Hepatocyte (in vitro differentiated cells): ENCODE data around the gene MACROH2A1. TPM values are rescaled to one million over a fixed set of nuclear protein-coding genes. Genes with fewer than 3 reads are reported as not detected.

Source experiments
- polyA plus RNA-seq: library from polyadenylated mRNA; unstranded; fragments of >200 nt; fragmentation: Nextera tagmentation; extraction: Ambion mirVana; gene quantifications from 2 replicates; pipeline ENCODE4 v1.2.1, GENCODE V29; 2016
- small RNA-seq: library from RNA; depleted of rRNA; stranded (forward); fragments of <200 nt; gene quantifications from one replicate; pipeline ENCODE3, GENCODE V24; 2014
- total RNA-seq: library from RNA; depleted of rRNA; stranded (reverse); fragments of >200 nt; gene quantifications from 2 replicates; pipeline ENCODE4 v1.2.3, GENCODE V29; 2014

The MACROH2A1 gene
- total and polyA plus RNA-seq, 2 experiments from 2014 or later = 198 to 304 TPM

Small RNA genes within 50 kb of the gene (small RNA-seq; reads per million reads assigned to genes)
- not detected for gene DCANP1

Other genes with a start within 250 kb of the MACROH2A1 start
- gene DCANP1, start 48.1 kb upstream of the MACROH2A1 start, total RNA-seq = not detected in 2 replicates
- not detected in 2 replicates for gene DCANP1, start 48.1 kb upstream of the MACROH2A1 start, polyA plus RNA-seq
- gene TIFAB, start 53.1 kb upstream of the MACROH2A1 start, total RNA-seq = not detected in 2 replicates
- gene TIFAB, start 53.1 kb upstream of the MACROH2A1 start, polyA plus RNA-seq = not detected in 2 replicates
- not detected in 2 replicates for gene NEUROG1, start 136.7 kb upstream of the MACROH2A1 start, total RNA-seq
- gene NEUROG1, start 136.7 kb upstream of the MACROH2A1 start, polyA plus RNA-seq = not detected in 2 replicates
- 52.5 and 56.1 TPM in 2 replicates for gene CXCL14, start 179.8 kb upstream of the MACROH2A1 start, total RNA-seq
- 62.8 and 88.8 TPM in 2 replicates for gene CXCL14, start 179.8 kb upstream of the MACROH2A1 start, polyA plus RNA-seq